Effector CD8-positive, alpha-beta T cell (primary cell): Measurements from ENCODE around the gene KIF26B.
"Not testable (repeated sequence)": the region's sequence is repeated elsewhere in the genome, so short reads cannot be mapped to it uniquely, and the experiment has no call there.

Source experiments
- DNase-seq: peaks from one replicate; lab custom pipeline; 2025; lab: John Stamatoyannopoulos, UW

The KIF26B gene

DNA sequence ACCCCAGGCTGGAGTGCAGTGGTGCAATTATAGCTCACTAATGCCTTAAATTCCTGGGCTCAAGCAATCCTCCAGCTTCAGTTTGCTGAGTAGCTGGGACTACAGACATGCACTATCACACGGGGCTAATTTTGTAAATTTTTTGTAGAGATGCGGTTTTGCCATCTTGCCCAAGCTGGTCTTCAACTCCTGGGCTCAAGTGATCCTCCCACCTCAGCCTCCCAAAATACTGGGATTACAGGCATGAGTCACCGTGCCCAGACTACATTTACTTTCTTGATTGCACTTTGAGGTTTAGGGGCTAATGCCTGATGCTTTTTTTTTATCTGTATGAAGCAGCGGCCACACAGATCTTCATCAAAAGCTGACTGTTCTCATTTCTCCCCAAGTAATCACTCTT is 124.6 kb downstream of the KIF26B start:
- DNase-seq, result no peak

DNA sequence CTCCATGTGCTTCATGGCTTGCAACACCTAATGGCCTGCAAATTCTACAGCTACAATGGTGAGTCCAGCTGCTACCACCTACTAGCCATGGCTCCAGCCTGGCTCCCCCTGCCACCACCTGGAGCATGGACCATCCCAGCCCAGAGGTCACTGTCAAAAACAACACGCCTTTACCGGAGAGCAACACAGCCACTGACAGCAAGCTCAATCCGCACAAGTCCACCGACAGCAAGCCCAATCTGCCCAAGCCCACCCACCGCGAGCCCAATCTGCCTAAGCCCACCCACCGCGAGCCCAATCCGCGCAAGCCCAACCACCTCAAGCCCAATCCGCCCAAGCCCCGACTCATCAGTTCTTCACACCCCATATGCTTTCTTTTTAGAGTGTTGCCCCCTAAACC is 128.2 kb downstream of the KIF26B start:
- DNase-seq, result no peak

DNA sequence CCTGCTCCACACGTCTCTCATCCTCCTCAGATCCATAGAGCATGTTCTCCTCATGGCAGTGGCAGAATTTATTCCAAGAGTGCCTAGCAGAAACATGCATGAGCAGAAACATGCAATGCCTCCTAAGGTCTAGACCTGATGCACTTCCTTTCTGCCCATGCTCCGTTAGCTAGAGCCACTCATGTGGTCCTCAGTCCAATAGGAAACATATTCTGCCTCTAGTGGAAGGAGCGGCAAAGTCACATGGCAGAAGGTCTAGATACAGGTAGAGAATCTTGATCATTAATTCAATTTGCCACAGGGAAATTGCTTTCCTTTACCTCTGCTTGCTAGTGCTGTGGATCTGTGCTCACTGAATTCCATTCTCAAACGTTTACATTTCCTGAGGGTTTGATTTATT is 130.4 kb downstream of the KIF26B start:
- no peak for DNase-seq

DNA sequence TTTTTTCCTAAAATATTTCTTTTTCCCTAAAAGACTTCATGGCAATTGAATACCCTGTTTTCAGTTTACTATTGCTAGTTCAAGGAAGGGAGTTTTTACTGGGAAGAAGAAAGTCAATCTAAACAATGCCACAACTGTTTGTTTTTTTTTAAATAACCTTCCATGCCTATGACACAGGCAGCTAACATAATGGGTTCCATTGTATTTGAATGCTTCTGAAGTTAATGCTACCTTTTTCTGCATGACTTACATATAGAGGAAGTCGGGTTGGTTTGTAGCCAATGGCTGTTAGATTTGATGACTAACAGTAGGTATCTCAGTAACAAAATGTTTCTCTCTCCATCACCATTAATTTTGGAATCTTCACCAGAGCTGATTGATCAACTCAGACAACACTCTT is 134.0 kb downstream of the KIF26B start:
- no peak for DNase-seq

DNA sequence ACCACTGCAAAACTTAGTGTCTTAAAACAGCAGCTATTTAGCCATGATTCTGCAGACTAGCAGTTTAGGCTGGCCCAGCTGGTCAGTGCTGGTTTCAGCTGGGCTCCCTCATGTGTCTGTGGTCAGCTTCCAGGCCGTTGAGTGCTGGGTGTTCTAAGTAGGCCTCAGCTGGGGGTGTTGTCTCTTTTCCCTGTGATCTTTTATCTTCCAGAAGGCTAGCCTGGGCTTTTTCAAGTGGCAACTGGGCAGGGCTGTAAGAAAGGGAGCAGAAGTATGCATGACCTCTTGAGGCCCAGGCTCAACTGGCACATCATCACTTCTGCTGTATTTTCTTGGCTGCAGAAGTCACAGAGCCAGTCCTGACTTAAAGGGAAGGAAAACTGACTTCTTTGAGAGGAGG is 136.1 kb downstream of the KIF26B start:
- no peak for DNase-seq

DNA sequence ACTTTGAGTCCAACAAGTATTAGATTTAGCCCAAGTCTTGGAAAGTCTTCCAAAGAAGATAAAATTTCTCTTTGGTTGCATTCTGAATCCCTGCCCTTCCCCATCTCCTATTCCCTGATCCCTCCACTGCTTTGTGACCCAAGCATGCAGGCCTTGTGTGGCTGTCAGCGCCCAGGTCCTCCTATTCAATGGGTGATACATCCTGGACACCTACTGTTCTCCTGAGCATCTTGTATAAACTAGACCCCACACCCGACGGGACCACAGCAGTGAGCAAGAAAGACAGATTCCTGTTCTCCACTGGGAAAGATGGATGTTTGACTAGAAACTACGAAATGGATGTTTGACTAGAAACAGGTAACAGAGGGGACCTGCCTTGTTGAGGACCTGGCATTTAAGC is 136.6 kb downstream of the KIF26B start:
- DNase-seq, result no peak

GRCh38 chr1:245292141-245292540 is 137.4 kb downstream of the KIF26B start:
- no peak for DNase-seq

DNA sequence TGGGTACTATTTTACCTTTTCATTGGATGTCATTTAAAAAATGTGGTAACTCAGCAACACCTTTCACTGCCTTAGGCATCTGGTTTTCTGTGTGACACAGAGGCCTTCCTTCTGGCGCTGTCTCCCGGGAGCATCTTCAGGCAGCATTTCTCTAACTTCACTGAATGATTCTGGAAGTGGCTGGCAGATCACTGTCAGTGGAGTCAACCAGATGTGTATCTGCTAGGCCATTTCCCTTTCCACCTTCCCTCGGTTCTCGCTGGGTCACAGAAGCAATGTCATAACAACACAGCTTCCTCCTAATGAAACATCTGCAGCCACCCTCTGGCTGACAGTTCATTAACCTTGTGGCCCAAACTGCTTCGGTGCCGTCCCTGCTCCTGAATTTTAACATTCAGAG is 137.8 kb downstream of the KIF26B start:
- DNase-seq, result no peak

GRCh38 chr1:245294020-245294419 is 139.2 kb downstream of the KIF26B start:
- no peak for DNase-seq

GRCh38 chr1:245298781-245299180 is 144.0 kb downstream of the KIF26B start:
- DNase-seq, result no peak

DNA sequence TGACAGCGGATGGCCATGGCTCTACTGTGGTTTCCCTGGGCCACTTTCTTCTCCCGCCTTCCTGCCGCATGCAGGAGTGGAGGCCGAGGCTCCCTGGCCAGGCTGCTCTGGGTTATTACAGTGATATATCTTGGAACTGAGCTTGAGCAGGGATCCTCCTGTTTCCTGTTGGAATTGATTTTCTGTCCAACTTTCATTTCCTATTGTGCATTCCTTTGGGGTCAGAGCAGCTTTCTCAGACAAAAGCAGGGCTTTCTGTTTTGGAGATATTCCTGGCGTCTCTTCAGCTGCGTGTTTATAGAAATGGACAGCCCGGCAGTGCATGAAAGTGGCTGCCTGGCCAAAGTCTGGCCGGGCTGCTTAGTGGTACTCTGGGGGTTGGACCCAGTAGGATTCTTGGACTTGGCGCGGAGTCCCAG is 146.4 kb downstream of the KIF26B start:
- DNase-seq, result no peak

DNA sequence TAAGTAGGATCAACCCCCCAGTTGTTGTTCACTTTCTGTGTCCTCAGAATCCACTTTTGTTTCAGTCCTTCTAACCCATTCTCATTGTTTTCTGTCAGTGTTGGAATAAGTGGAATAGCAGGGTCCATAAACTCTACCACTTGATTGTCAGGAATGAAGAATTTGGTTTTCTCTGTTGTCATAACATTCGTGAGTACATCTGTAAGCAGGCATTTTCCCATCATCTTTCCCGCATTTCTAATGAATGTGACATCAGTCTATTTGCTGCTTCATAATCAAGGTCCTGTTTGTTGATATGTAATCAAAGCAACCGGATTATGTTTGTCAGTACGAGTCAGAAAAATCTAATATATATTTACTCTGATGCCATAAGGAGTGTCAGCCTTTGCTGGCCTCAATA is 147.1 kb downstream of the KIF26B start:
- no peak for DNase-seq

DNA sequence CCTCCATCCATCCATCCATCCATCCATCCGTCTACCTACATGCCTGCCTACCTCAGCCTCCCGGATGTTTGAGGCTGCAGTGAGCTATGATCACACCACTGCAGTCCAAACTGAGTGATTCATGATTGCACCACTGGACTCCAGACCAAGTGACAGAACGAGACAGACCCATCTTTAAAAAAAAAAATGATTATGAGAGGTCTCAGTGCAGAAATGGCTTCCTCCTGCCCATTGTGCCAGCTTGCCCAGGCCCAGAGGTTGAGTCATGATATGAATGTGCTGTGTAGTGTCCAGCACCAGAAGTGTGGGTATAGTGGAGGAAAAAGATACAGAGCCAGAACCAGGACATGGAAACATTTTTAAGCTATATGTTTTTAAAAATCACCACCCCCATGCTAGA is 149.9 kb downstream of the KIF26B start:
- no peak for DNase-seq

GRCh38 chr1:245306020-245306419 is 151.2 kb downstream of the KIF26B start:
- DNase-seq, result no peak

GRCh38 chr1:245306628-245307410 is 152.0 kb downstream of the KIF26B start:
- no peak for DNase-seq

DNA sequence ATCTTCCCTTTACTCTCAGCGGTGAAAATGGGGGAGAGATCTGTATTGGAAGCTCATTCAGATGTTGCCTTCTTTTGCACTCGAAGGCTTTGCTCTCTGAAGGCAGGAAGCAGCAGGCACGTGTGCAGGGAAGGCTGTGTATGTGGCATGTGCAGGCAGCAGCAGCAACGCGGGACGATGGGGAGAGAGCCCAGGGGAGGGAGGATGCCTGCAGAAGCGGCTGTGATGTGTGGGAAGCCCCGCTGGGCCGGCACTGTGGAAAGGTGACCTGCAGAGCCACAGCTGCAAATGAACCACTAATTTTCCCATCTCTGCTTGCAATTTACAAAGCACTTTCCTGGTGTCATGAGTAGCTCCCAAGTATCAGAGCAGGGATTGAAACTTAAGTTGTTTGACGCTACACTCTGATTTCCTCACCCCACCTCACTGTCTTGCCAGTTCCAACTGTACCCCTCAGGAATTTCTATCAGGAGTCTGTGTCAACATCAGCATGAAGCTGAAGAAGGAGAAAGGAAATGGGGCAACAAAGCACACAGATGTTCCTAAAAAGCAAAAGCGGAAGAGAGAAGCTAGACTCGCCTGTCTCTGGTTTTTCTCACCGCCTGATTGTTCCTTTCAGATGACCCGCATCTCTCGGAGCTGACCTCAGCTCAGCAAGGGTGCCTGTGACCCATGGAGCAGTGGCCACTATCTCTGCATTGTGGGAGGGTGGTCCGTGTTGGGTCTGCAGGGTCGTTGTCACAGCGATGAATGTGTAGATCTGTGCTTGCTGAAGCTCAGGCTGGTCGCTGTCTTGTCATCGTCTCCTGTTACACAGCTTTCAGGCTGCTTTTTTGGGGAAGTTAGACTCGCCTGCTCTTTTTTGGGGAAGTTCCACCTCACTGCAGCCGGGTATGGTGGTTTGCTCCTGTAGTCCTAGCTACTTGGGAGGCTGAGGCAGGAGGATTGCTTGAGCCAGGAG is 156.1 kb downstream of the KIF26B start:
- no peak for DNase-seq

DNA sequence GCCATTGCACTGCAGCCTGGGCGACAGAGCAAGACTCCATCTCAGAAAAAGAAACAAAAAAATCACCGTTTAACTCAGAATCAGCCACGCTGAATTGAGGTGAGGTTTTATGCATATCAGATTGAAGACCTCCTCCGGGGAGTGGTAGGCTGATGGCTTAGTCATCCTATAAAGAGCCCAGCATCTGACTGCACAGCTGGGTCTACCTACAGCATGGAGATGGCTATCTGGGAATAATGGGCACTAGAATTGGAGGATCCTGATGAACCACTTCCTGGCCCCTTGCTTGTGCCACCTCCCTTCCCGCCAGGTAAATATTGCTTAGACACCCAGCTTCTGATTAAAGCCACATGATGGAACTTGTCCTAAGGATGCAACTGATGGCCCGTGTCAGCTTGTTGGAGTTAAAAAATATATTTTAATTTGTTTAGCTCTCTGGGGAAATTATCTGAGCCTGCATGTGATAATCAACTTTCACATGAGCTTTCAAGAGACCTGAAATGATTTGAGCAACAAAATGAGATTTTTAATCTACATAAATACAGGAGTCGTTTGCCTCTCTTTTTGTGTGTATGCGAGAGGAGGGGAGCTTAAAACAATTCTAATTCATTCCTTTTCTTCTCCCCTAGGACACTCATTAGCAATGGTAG is 157.2 kb downstream of the KIF26B start:
- DNase-seq, result no peak

DNA sequence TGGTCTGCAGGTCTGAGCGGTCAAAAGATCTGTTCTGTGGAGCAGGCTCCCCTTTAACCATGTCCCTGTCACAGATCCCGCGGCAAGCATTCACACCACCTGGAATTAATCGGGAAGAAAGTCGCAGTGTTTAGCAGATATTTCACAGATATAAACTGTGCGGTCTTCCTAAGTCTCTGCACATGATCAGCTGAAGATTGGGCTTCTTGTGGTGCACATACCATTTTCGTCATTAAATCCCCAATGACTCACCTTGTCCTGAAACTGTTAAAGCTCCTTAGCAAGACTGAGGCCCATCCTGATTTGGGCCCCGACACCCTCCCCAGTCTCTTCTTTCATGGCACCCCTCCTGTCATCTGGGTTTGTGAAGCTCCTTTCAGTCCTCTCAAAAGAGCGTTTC is 158.8 kb downstream of the KIF26B start:
- DNase-seq, result no peak

GRCh38 chr1:245316784-245317183 is 162.0 kb downstream of the KIF26B start:
- DNase-seq, result no peak

DNA sequence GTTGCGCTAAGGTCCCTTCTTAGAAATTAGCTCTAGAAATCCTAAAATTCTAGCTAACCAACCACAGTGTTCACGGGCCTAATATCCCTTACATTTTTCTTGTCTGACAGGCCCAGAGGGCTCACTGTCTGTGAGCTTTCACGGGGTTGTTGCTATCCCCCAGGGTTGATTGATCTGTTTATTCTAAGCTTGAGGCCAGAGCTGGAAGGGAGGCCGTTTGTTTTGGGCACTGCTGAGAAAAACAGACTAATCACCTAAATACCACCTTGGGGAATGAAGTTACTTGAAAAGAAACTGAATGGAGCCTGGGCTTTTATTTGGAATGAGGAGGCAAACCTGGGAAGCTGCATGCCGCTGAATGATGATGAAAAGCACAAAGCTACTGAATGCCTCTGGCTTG is 162.4 kb downstream of the KIF26B start:
- no peak for DNase-seq

DNA sequence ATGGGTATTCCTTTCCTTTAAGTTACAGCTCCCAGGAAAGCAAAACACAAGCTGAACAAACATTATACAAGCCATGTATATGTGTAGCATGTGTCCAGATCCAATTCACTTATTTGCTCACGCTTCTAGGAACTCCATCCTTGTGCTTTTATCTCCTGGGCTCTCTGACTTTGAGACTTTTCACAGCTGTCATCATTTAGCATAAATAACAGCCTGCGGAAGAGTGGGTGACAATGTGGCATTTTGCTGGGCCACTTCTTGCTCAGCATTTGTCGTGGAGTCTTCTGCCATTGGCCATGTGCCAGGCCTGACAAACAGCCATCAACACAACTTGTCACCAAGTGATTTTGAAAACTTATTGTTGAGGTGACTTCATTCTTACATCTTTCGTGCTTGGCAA is 164.3 kb downstream of the KIF26B start:
- DNase-seq, result no peak

DNA sequence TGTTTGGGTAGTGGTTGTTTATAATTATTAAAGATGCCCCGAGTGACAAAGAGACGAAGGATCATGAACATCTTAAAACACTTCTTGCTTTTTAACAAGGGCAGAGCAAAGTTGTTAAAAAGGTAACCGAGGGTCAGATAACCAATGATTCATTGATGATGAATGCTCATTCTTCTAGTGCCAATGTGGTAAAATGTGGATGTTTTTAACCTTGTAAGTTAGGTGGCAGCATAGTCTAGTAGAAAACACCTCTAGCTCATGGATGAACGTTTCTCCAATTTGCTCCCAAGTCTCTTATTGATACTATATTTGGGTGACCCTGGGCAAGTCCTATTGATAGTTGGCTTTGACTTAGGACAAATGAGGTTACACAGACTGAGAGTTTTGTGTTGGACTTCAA is 167.9 kb downstream of the KIF26B start:
- no peak for DNase-seq

DNA sequence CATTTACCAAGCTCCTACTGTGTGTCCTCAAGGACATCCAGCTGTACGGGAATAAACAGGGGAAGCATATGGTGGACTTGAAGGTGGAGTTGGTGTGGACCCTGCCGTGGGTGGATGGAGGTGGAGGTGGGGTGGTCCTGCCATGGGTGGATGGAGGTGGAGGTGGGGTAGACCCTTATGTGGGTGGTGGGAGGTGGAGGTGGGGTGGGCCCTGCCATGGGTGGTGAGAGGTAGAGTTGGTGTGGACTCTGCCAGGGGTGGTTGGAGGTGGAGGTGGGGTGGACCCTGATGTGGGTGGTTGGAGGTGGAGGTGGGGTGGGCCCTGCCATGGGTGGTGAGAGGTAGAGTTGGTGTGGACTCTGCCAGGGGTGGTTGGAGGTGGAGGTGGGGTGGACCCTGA is 169.0 kb downstream of the KIF26B start:
- not testable (repeated sequence) for DNase-seq
